Esophagus muscularis mucosa (tissue), 4 donors: ENCODE results near the gene RAB4A. TPM values are rescaled to one million over a fixed set of nuclear protein-coding genes. Genes with fewer than 3 reads are reported as not detected.

Experiments used
- DNase-seq: peaks from one replicate; pipeline ENCODE4 v3.0.0-alpha.2; 2017; ENCODE audit errors: extremely low spot score
- H3K27ac ChIP-seq, 4 donors: fragments of 200-600 bp; sonication (generic); replicated peaks in 1 of 4; 1 replicate in 3 of 4; 2 replicates in 1 of 4; pipeline ENCODE4 v1.5.1; 2016 to 2019; ENCODE audit warnings: mild to moderate bottlenecking in 1 of 4
- H3K27me3 ChIP-seq, 4 donors: fragments of 200-600 bp; sonication (generic); one replicate each; pipeline versions ENCODE4 v1.5.1 to v1.6.0; 2016 to 2019
- H3K36me3 ChIP-seq, 4 donors: fragments of 200-600 bp; sonication (generic); one replicate each; pipeline ENCODE4 v1.5.1; 2016 to 2019
- H3K4me1 ChIP-seq, 4 donors: fragments of 200-600 bp; sonication (generic); one replicate each; pipeline ENCODE4 v1.5.1; 2016 to 2019
- H3K4me3 ChIP-seq, 4 donors: fragments of 200-600 bp; sonication (generic); 1 replicate in 2 of 4; 2 replicates in 2 of 4; pipeline ENCODE4 v1.5.1; 2016 to 2019; ENCODE audit warnings: mild to moderate bottlenecking in 4 of 4, moderate library complexity in 1 of 4
- H3K9me3 ChIP-seq, 4 donors: fragments of 200-600 bp; sonication (generic); 1 replicate in 3 of 4; 2 replicates in 1 of 4; pipeline ENCODE4 v1.5.1; 2016 to 2019
- EP300 ChIP-seq: sonication (generic); formaldehyde crosslinking; IDR thresholded peaks from one replicate; pipeline ENCODE4 v1.6.1; 2017; ENCODE audit warnings: antibody characterized with exemption
- POLR2A ChIP-seq: fragments of 450-650 bp; IDR thresholded peaks from one replicate; pipeline ENCODE4 v1.6.1; 2017; ENCODE audit warnings: antibody characterized with exemption, moderate library complexity, mild to moderate bottlenecking, low read depth
- POLR2AphosphoS5 ChIP-seq, 2 donors: sonication (generic); formaldehyde crosslinking; IDR thresholded peaks; one replicate each; pipeline ENCODE4 v1.6.1; 2017; ENCODE audit warnings: antibody characterized with exemption in 2 of 2
- WGBS: methylation state at CpG from one replicate; pipeline ENCODE4 v1.1.5; 2018; 5-methylcytosine and 5-hydroxymethylcytosine counted together
- intact Hi-C: fragments of 100-400 bp; cut with DNase I; formaldehyde crosslinking; loops from one replicate; pipeline ENCODE4 v1.15.1; 2023
- total RNA-seq, 4 donors: library from RNA; depleted of rRNA; stranded (reverse); fragments of >200 nt; gene quantifications; one replicate each; pipeline versions ENCODE4 v1.1.0 to v1.2.1, GENCODE V29; 2016
- TF ChIP-seq, protein P1 (sequence below), 3 experiments: fragments of 200-600 bp in 2 of 3; fragments of 450-650 bp in 1 of 3; sonication (generic) in 2 of 3; IDR thresholded peaks; one replicate each; pipeline ENCODE4 v1.5.1; 2017 to 2019; ENCODE audit warnings: antibody characterized with exemption in 3 of 3, mild to moderate bottlenecking in 2 of 3, moderate library complexity in 1 of 3

The RAB4A gene
- total RNA-seq, 4 donors from 2014 or later = 94.9 to 129 (median 108) TPM

- TF ChIP-seq, protein P1, sequence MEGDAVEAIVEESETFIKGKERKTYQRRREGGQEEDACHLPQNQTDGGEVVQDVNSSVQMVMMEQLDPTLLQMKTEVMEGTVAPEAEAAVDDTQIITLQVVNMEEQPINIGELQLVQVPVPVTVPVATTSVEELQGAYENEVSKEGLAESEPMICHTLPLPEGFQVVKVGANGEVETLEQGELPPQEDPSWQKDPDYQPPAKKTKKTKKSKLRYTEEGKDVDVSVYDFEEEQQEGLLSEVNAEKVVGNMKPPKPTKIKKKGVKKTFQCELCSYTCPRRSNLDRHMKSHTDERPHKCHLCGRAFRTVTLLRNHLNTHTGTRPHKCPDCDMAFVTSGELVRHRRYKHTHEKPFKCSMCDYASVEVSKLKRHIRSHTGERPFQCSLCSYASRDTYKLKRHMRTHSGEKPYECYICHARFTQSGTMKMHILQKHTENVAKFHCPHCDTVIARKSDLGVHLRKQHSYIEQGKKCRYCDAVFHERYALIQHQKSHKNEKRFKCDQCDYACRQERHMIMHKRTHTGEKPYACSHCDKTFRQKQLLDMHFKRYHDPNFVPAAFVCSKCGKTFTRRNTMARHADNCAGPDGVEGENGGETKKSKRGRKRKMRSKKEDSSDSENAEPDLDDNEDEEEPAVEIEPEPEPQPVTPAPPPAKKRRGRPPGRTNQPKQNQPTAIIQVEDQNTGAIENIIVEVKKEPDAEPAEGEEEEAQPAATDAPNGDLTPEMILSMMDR (IDR thresholded peaks at IDR 0.05) = no peak
- no peak for TF ChIP-seq POLR2A
- TF ChIP-seq POLR2AphosphoS5 (IDR thresholded peaks at IDR 0.05) = no peak
- no peak for TF ChIP-seq EP300
- H3K9me3 ChIP-seq = no peaks in the 10 kb centered on the region
- no peak overlapping the region for H3K4me3 ChIP-seq
- intact Hi-C loops = no loop called here
- H3K4me1 ChIP-seq = peaks cover 0 to 5% (median 0%) of the 10 kb centered on the region in 4 donors
- DNase-seq = no peak
- 91% methylated on average over 7 of the region's 7 CpGs for WGBS
- no peaks in the 10 kb centered on the region for H3K27me3 ChIP-seq
- H3K36me3 ChIP-seq = peaks cover 37 to 74% (median 51%) of the 10 kb centered on the region in 4 donors
- H3K27ac ChIP-seq = no peak overlapping the region
Measured at GRCh38 chr1:229323201-229323600, 52.3 kb downstream of the RAB4A start.

GRCh38 chr1:229323885-229324553 lies 53.1 kb downstream of the RAB4A start:
- Histone ChIP-seq H3K4me3 (no peak overlapping the region), H3K9me3 (no peaks in the 10 kb centered on the region), H3K27me3 (no peaks in the 10 kb centered on the region), H3K27ac (no peak overlapping the region), H3K36me3 (peaks cover 37 to 78% (median 49%) of the 10 kb centered on the region in 4 donors), H3K4me1 (peaks cover 0 to 5% (median 0%) of the 10 kb centered on the region in 4 donors)
- peak; percentile 37 for DNase-seq
- intact Hi-C loops = no loop called here
- WGBS = 95% methylated on average over 2 of the region's 2 CpGs
- TF ChIP-seq EP300 = no peak
- no peak for TF ChIP-seq POLR2AphosphoS5 (IDR thresholded peaks at IDR 0.05)
- TF ChIP-seq POLR2A = no peak
- TF ChIP-seq, protein P1 (IDR thresholded peaks at IDR 0.05) = no peak

- DNase-seq = no peak
- intact Hi-C loops = no loop called here
- H3K27ac ChIP-seq = peak overlapping the region in 1 of 4 donors; percentile 12
- peak overlapping the region in 1 of 4 donors; percentile 3 for H3K4me3 ChIP-seq
- TF ChIP-seq, protein P1 (IDR thresholded peaks at IDR 0.05) = no peak
- TF ChIP-seq EP300 = no peak
- TF ChIP-seq POLR2AphosphoS5 (IDR thresholded peaks at IDR 0.05) = no peak
- no peak for TF ChIP-seq POLR2A
- H3K27me3 ChIP-seq = no peaks in the 10 kb centered on the region
- peaks cover 25 to 74% (median 37%) of the 10 kb centered on the region in 4 donors for H3K36me3 ChIP-seq
- peaks cover 0 to 5% (median 0%) of the 10 kb centered on the region in 4 donors for H3K4me1 ChIP-seq
- H3K9me3 ChIP-seq = no peaks in the 10 kb centered on the region
- 79% methylated on average over 2 of the region's 2 CpGs for WGBS
Measured at GRCh38 chr1:229325401-229325800, 54.5 kb downstream of the RAB4A start.

DNA sequence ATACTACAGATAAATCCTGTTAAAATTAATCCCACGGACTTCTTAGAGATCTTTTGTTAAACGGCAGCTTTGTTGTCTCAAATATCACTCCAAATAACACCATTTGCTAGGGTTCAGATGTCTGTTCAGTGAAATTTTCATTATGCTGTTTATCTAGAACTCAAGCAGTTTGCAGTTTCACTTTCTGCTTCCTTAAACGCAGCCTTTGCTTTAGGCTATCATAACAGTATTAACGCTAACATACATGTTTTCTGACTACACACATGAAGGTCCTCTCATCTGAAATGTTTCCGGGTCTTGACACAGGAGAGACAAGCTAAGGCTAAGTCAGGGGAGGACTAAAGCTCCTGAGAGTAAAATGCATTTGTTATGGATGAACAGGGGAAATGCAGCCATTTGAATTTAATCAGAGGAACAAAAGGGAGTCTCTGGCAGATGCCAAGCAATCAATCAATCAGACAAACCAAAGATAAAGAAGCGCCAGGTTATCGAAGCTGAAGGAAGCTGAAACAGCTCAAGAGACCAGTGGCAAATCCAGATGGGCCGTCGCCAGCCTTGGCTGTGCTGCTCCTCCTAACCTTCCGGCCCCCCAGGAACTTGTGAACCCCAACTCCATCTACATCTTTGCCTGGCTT lies 55.1 kb downstream of the RAB4A start:
- Histone ChIP-seq H3K36me3 (peaks cover 25 to 69% (median 32%) of the 10 kb centered on the region in 4 donors), H3K4me1 (peaks cover 0 to 5% (median 0%) of the 10 kb centered on the region in 4 donors), H3K27me3 (no peaks in the 10 kb centered on the region), H3K9me3 (no peaks in the 10 kb centered on the region), H3K4me3 (peak overlapping the region in 2 of 4 donors; percentile 3 to 8), H3K27ac (peak overlapping the region in 2 of 4 donors; percentile 12 to 17)
- TF ChIP-seq POLR2AphosphoS5 (IDR thresholded peaks at IDR 0.05) = no peak
- TF ChIP-seq, protein P1 (IDR thresholded peaks at IDR 0.05) = no peak
- TF ChIP-seq POLR2A = no peak
- no peak for TF ChIP-seq EP300
- intact Hi-C loops = no loop called here
- WGBS = 66% methylated on average over 10 of the region's 10 CpGs
- DNase-seq = no peak
